Muscle layer of colon (tissue), 2 donors: ENCODE data around the gene CELF5.
"Not testable (repeated sequence)": the region's sequence is repeated elsewhere in the genome, so short reads cannot be mapped to it uniquely, and the experiment has no call there.

ENCODE experiments used
- H3K27ac ChIP-seq: one replicate; pipeline ENCODE4 v1.7.0; 2013; ENCODE audit warnings: low read depth, mild to moderate bottlenecking, low read length, moderate library complexity
- H3K27me3 ChIP-seq, 2 donors: one replicate each; pipeline ENCODE4 v1.7.0; 2013; ENCODE audit warnings: low read length in 2 of 2, mild to moderate bottlenecking in 2 of 2; ENCODE audit not compliant: insufficient read depth in 2 of 2, control insufficient read depth in 1 of 2
- H3K36me3 ChIP-seq: one replicate; pipeline ENCODE4 v1.7.0; 2013; ENCODE audit warnings: mild to moderate bottlenecking, low read length; ENCODE audit not compliant: insufficient read depth
- H3K4me1 ChIP-seq: one replicate; pipeline ENCODE4 v1.7.0; 2013; ENCODE audit warnings: mild to moderate bottlenecking, low read length; ENCODE audit not compliant: insufficient read depth
- H3K4me3 ChIP-seq, 2 donors: one replicate each; pipeline ENCODE4 v1.7.0; 2013; ENCODE audit warnings: low read length in 2 of 2, low read depth in 1 of 2, mild to moderate bottlenecking in 1 of 2, moderate library complexity in 1 of 2
- H3K9ac ChIP-seq: one replicate; pipeline ENCODE4 v1.7.0; 2013; ENCODE audit warnings: low read length
- H3K9me3 ChIP-seq: one replicate; pipeline ENCODE4 v1.7.0; 2013; ENCODE audit warnings: mild to moderate bottlenecking, low read length
- donor health status: abdominal sarcoma.
- donor health status: Adenocarcinoma of cecum.

The CELF5 gene

DNA sequence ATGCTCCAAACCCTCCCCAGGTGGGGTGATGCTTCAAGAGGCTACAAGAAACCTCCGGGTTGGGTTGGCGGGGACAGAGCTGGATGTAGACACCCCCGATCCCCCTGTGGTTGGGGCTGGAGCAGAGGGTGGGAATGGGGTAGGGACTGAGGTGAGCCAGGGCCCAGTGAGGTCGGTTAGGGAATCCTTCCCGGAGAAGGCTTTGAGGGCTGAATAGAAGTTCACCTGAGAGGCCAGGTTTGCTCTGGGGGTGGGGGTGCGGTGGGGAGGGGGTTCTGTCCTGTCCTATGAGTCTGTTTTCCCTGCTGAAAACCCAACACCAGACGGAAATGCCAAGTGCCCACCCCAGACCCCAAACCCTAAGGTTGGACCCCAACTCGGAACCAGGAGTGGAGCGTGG is 69.1 kb downstream of the CELF5 start:
- no peaks in the 10 kb centered on the region for H3K9me3 ChIP-seq
- no peaks in the 10 kb centered on the region for H3K36me3 ChIP-seq
- H3K4me1 ChIP-seq: no peaks in the 10 kb centered on the region
- H3K9ac ChIP-seq: no peak overlapping the region
- H3K27ac ChIP-seq: no peak overlapping the region
- no peak overlapping the region for H3K4me3 ChIP-seq
- peaks cover 0 to 25% of the 10 kb centered on the region in 2 donors for H3K27me3 ChIP-seq

DNA sequence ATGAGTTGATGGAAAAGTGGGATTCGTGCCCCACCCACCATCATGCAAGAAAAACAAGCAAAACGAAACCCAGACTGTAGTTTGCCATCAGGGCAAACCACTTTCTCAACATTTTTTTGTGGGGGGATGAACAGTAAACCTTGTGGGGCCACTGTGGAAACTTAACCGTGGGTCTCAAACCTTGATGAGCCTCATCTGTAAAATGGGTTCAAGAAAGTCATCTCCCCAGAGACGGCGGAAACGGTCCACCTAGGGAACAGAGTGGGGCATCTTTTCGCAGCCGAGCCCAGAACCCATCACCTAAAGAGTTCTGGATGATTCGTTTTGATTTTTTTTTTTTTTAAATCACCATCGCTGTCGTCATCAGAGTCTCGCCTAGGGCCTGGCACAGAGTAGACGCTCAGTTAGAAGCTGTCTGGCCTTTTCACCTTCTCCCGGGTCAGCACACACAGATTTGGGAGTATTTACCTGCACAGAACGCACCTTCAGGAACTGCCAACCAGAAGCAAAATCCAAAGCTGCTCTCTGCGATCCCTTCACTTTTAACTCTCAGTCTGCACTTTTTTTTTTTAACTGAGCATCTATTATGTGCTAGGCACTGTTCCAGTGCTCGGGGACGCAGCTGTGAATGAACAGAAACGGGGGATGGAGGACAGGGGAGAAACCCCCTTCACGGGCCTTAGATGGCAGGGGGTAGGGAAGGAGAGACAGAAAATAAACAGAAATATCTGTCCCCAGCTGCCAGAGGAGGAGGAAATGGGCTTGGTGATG is 69.8 kb downstream of the CELF5 start:
- H3K9ac ChIP-seq: no peak overlapping the region
- H3K27ac ChIP-seq: no peak overlapping the region
- no peaks in the 10 kb centered on the region for H3K9me3 ChIP-seq
- H3K36me3 ChIP-seq: no peaks in the 10 kb centered on the region
- no peaks in the 10 kb centered on the region for H3K4me1 ChIP-seq
- H3K4me3 ChIP-seq: no peak overlapping the region
- H3K27me3 ChIP-seq: peaks cover 0 to 25% of the 10 kb centered on the region in 2 donors

DNA sequence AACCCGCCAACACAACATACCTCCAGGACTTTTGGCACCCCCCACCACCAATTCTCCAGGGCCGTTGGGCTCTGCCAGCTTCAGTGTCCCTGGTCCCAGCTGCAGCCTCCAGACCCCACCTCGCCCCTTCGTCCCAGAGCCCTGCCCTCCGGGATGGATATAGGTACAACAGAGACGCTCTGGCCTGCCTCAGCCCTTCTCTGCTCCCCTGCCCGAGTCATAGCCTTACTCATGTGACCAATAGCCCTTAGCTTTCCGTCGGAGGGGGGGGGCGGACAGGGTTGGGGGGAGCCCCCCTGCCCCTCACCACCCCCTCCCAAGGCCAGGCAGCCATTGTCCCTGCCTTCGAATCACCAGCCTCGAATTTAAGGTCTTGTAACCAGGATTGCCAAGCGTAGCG is 71.1 kb downstream of the CELF5 start:
- H3K9ac ChIP-seq: no peak overlapping the region
- H3K27ac ChIP-seq: no peak overlapping the region
- no peaks in the 10 kb centered on the region for H3K9me3 ChIP-seq
- H3K36me3 ChIP-seq: no peaks in the 10 kb centered on the region
- no peak overlapping the region for H3K4me3 ChIP-seq
- H3K27me3 ChIP-seq: peaks cover 0 to 16% of the 10 kb centered on the region in 2 donors
- no peaks in the 10 kb centered on the region for H3K4me1 ChIP-seq

DNA sequence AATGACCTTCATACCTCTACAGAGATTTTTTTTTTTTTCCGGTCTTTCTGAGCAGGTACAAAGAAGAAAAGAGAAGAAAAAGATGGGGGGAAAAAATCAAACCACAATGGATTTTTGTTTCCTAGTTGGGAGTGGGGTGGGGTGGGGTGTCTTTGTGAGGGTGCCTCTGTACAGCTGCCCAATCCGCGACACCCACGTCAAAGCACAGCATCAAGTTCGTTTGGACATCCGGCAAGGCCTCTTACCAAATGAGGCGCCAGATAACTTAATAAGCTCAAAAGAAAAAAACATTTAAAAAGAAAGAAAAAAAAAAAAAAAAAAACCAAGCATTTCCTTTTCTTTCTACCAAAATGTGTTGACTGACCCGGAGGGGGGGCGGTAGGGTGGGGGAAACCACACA is 71.6 kb downstream of the CELF5 start:
- H3K27ac ChIP-seq: no peak overlapping the region

DNA sequence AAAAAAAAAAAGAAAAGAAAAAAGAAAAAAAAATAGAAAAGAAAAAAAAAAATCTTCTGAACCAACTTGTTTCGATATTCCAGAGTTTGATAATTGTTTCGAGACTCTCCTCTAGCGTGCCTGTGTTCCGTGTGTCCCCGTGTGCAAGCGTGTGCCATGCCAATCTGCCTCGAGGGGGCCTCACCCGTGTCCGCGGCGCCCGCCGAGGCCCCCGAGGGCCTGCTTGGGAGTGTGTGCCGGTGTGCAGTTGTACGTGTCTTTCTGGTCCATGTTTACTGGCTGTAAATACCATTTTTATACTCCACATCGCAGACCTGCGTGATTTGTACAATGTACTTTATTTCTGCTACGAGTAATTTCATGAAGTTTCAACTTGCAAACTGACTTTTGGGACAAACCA is 72.0 kb downstream of the CELF5 start:
- H3K9me3 ChIP-seq: no peaks in the 10 kb centered on the region
- H3K27me3 ChIP-seq: peaks cover 1 to 11% of the 10 kb centered on the region in 2 donors

More for the DNA sequence above, 71.6 kb downstream of the CELF5 start:
- Histone ChIP-seq H3K36me3 (no peaks in the 10 kb centered on the region), H3K4me3 (no peak overlapping the region), H3K27me3 (peaks cover 0 to 15% of the 10 kb centered on the region in 2 donors), H3K9ac (no peak overlapping the region), H3K9me3 (no peaks in the 10 kb centered on the region), H3K4me1 (no peaks in the 10 kb centered on the region)

DNA sequence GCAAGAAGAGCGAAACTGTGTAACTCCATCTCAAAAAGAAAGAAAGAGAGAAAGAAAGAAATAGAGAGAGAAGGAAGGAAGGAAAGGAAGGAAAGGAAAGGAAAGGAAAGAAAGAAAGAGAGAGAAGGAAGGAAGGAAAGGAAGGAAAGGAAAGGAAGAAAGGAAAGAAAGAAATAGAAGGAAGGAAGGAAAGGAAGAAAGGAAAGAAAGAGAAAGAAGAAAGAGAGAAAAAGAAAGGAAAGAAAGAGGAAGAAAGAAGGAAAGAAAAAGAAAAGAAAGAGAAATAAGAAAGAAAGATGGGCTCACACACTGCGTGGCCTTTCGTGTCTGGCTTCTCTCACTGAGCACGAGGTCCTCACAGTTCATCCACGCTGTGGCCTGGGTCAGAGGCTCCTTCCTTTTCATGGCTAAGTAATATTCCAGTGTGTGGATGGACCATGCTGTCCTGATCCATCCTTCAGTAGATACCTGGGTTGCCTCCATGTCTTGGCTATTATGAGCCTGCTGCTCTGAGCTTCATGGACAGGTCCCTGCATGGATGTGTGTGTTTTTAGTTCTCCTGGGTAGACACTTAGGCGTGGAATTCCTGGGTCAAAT is 74.5 kb downstream of the CELF5 start:
- H3K4me1 ChIP-seq: no peaks in the 10 kb centered on the region
- H3K27me3 ChIP-seq: peaks cover 4 to 22% of the 10 kb centered on the region in 2 donors
- H3K9me3 ChIP-seq: no peaks in the 10 kb centered on the region
- H3K4me3 ChIP-seq: no peak overlapping the region
- no peak overlapping the region for H3K9ac ChIP-seq
- H3K27ac ChIP-seq: no peak overlapping the region
- H3K36me3 ChIP-seq: no peaks in the 10 kb centered on the region

More for the DNA sequence above, 72.0 kb downstream of the CELF5 start:
- H3K27ac ChIP-seq: no peak overlapping the region
- no peaks in the 10 kb centered on the region for H3K36me3 ChIP-seq
- H3K4me3 ChIP-seq: no peak overlapping the region
- H3K9ac ChIP-seq: no peak overlapping the region
- no peaks in the 10 kb centered on the region for H3K4me1 ChIP-seq

DNA sequence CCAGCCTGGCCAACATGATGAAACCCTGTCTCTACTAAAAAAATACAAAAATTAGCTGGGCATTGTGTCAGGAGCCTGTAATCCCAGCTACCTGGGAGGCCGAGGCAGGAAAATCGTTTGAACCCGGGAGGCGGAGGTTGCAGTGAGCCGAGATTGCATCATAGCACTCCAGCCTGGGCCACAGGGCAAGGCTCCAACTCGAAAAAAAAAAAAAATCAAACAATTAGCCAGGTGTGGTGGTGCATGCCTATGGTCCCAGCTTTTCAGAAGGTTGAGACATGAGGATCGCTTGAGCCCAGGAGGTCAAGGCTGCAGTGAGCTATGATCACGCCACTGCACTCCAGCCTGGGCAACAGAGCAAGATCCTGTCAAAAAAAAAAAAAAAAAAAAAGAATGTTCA is 76.1 kb downstream of the CELF5 start:
- not testable (repeated sequence) for H3K9me3 ChIP-seq, H3K4me1 ChIP-seq, H3K36me3 ChIP-seq, H3K4me3 ChIP-seq, H3K27ac ChIP-seq, H3K9ac ChIP-seq
- H3K27me3 ChIP-seq: peaks cover 9 to 15% of the 10 kb centered on the region in 2 donors

DNA sequence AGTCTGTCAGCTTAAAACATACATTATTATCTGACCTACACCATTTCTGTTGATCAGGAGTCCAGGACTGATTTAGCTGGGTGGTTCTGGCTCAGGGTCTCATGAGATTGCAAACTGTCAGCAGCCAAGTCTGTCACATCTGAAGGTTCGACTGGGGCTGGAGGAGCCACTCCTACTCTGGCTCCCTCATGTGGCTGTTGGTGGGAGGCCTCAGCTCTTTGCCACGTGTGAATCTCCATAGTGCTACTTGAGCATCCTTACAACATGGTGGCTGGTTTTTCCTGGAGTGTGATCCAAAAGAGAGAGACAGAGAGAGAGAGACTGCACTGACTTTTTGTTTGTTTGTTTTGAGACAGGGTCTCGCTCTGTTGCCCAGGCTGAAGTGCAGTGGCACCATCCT is 78.3 kb downstream of the CELF5 start:
- H3K9me3 ChIP-seq: no peaks in the 10 kb centered on the region
- no peak overlapping the region for H3K27ac ChIP-seq
- no peaks in the 10 kb centered on the region for H3K36me3 ChIP-seq
- no peak overlapping the region for H3K4me3 ChIP-seq
- no peak overlapping the region for H3K9ac ChIP-seq
- H3K27me3 ChIP-seq: peaks cover 9 to 11% of the 10 kb centered on the region in 2 donors
- peaks cover 6% of the 10 kb centered on the region for H3K4me1 ChIP-seq

DNA sequence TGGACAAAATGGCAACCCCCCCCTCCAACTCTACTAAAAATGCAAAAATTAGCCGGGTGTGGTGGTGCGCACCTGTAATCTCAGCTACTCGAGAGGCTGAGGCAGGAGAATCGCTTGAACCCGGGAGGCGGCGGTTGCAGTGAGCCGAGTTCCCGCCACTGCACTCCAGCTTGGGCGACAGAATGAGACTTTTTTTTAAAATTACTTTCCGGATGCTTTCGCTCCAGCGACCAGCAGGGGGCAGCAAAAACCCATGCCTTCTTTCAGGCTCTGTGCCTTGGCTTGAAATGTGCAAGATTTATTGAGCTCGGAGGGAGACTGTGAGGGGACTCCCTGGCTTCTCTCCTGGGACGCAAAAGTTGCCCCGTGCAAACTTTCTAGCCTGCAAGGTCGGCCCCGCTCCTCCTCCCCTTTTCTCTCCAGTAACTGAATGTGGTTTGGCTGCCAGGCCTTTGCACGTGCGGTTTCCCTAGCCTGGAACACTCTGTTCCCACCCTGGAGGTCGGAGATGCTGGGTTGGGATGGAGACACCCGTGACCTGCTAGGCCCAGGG is 80.5 kb downstream of the CELF5 start:
- no peak overlapping the region for H3K27ac ChIP-seq
- H3K4me3 ChIP-seq: no peak overlapping the region
- H3K9ac ChIP-seq: no peak overlapping the region
- H3K27me3 ChIP-seq: peaks cover 9 to 20% of the 10 kb centered on the region in 2 donors
- no peaks in the 10 kb centered on the region for H3K36me3 ChIP-seq
- peaks cover 6% of the 10 kb centered on the region for H3K4me1 ChIP-seq
- H3K9me3 ChIP-seq: no peaks in the 10 kb centered on the region

DNA sequence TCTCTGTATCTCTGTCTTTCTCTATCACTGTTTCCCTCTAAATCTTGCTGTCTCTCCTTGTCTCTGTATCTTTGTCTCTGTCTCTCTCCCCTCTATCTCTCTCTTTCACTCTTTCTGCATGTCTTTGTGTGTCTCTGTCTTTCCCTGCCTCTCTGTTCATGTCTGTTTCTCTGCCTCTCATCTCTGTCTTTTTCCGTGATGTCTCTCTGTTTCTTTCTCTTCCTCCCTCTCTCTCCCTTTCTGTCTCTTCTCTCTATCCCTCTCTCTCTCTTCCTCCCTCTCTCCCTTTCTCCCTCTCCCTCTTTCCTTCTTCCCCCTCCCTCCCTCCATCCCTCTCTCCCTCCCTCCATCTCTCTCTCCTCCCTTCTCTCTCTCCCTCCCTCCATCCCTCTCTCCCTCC is 85.3 kb downstream of the CELF5 start:
- H3K27me3 ChIP-seq: peaks cover 10 to 45% of the 10 kb centered on the region in 2 donors
- H3K9me3 ChIP-seq: no peaks in the 10 kb centered on the region

DNA sequence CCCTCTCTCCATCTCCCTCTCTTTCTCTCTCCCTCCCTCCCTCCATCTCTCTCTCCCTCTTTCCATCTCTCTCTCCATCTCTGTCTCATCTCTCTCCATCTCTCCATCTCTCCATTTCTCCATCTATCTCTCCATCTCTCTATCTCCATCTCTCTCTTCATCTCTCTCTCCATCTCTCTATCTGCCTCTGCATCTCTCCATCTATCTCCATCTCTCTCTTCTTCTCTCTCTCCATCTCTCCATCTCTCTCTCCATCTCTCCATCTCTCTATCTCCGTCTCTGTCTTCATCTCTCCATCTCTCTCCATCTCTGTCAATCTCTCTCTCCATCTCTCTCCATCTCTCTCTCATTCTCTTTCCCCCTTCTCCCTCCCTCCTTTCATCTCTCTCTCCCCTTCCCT is 85.8 kb downstream of the CELF5 start:
- Histone ChIP-seq H3K9ac (no peak overlapping the region), H3K9me3 (no peaks in the 10 kb centered on the region), H3K36me3 (no peaks in the 10 kb centered on the region), H3K4me1 (no peaks in the 10 kb centered on the region), H3K4me3 (no peak overlapping the region), H3K27me3 (peaks cover 10 to 50% of the 10 kb centered on the region in 2 donors), H3K27ac (no peak overlapping the region)

More for the DNA sequence above, 85.3 kb downstream of the CELF5 start:
- no peak overlapping the region for H3K9ac ChIP-seq
- peaks cover 5% of the 10 kb centered on the region for H3K4me1 ChIP-seq
- no peaks in the 10 kb centered on the region for H3K36me3 ChIP-seq
- H3K27ac ChIP-seq: no peak overlapping the region
- no peak overlapping the region for H3K4me3 ChIP-seq
